ENCODE measurements around the gene GRM7.

The GRM7 gene

GRCh38 chr3:7728566-7729519, 867.9 kb downstream of the GRM7 start:
- no peak for DNase-seq (ENCODE audit: low spot score)

GRCh38 chr3:7733933-7734332, 873.0 kb downstream of the GRM7 start:
- DNase-seq (ENCODE audit: low spot score) = no peak

- DNase-seq (ENCODE audit: low spot score) = no peak
Measured at GRCh38 chr3:7734456-7734855, 873.5 kb downstream of the GRM7 start.

- DNase-seq (ENCODE audit: low spot score) = no peak
Measured at GRCh38 chr3:7737263-7737662, 876.3 kb downstream of the GRM7 start.

GRCh38 chr3:7739754-7740153, 878.8 kb downstream of the GRM7 start:
- DNase-seq (ENCODE audit: low spot score) = no peak

GRCh38 chr3:7740458-7740857, 879.5 kb downstream of the GRM7 start:
- DNase-seq (ENCODE audit: low spot score) = no peak

- no peak for DNase-seq (ENCODE audit: low spot score)
Measured at GRCh38 chr3:7744850-7745249, 883.9 kb downstream of the GRM7 start.

GRCh38 chr3:7745711-7746110, 884.8 kb downstream of the GRM7 start:
- no peak for DNase-seq (ENCODE audit: low spot score)

- DNase-seq (ENCODE audit: low spot score) = no peak
Measured at GRCh38 chr3:7749931-7750695, 889.2 kb downstream of the GRM7 start.

- DNase-seq (ENCODE audit: low spot score) = no peak
Measured at GRCh38 chr3:7752005-7752404, 891.1 kb downstream of the GRM7 start.

- no peak for DNase-seq (ENCODE audit: low spot score)
Measured at GRCh38 chr3:7754653-7755441, 893.9 kb downstream of the GRM7 start.

- no peak for DNase-seq (ENCODE audit: low spot score)
Measured at GRCh38 chr3:7759630-7760029, 898.7 kb downstream of the GRM7 start.

GRCh38 chr3:7760718-7761117, 899.8 kb downstream of the GRM7 start:
- no peak for DNase-seq (ENCODE audit: low spot score)

GRCh38 chr3:7764115-7764514, 903.2 kb downstream of the GRM7 start:
- DNase-seq (ENCODE audit: low spot score) = no peak

GRCh38 chr3:7766530-7766929, 905.6 kb downstream of the GRM7 start:
- DNase-seq (ENCODE audit: low spot score) = no peak

GRCh38 chr3:7779331-7779730, 918.4 kb downstream of the GRM7 start:
- no peak for DNase-seq (ENCODE audit: low spot score)

- DNase-seq (ENCODE audit: low spot score) = no peak
Measured at GRCh38 chr3:7781395-7781794, 920.5 kb downstream of the GRM7 start.

GRCh38 chr3:7787871-7788828, 927.2 kb downstream of the GRM7 start:
- DNase-seq (ENCODE audit: low spot score) = no peak

- no peak for DNase-seq (ENCODE audit: low spot score)
Measured at GRCh38 chr3:7788881-7789280, 928.0 kb downstream of the GRM7 start.

GRCh38 chr3:7789324-7789723, 928.4 kb downstream of the GRM7 start:
- no peak for DNase-seq (ENCODE audit: low spot score)

GRCh38 chr3:7790141-7790540, 929.2 kb downstream of the GRM7 start:
- DNase-seq (ENCODE audit: low spot score) = no peak
